Kasumi-1 (cell line): ENCODE results near the gene LHX1.
A peak's percentile ranks its signal among the peaks of the same experiment; 100 is the strongest.

Source experiments
- DNase-seq, 2 experiments: peaks; one replicate each; lab custom pipeline; 2025; lab: John Stamatoyannopoulos, UW

The LHX1 gene

DNA sequence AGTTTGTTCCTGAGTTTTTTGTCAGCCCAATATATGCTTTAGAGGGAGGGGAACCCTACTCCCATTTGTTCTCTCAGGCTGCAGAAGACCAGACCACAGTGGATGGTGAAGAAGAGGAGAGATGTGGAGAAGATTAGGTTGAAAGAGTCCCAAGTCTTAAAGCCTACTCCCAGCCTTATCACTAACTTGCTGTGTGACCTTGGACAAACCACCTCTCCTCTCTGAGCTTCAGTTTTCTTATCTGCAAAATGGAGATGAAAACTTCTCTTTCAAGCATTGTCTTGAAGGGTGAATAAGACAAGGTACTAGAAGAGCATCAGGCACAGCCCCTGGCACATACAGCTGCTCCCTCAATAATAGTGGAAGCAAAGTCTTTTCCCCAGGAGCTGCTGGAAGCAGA, 15.1 kb upstream of the LHX1 start:
- no peak for DNase-seq

DNA sequence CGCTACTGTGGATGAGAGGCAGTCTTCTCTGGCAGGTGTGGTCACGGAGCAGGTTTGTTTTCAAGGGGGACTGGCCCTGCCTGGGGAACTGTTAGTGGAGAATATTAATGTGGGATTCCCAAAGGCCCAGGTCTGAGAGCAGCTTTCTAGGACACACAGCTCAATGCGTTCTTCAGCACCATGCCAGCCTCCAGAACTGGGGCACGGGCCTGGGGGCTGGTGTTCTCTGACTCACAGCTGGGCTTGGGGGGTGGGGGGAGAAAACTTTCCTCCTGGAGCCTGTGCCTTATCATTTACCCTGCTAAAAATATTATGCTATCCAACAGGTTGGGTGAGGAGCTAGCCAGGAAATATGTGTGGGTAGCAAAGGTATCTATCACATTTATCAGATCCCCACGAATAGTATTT, 13.5 kb upstream of the LHX1 start:
- DNase-seq: no peak

GRCh38 chr17:36926226-36926625, 11.0 kb upstream of the LHX1 start:
- no peak for DNase-seq

DNA sequence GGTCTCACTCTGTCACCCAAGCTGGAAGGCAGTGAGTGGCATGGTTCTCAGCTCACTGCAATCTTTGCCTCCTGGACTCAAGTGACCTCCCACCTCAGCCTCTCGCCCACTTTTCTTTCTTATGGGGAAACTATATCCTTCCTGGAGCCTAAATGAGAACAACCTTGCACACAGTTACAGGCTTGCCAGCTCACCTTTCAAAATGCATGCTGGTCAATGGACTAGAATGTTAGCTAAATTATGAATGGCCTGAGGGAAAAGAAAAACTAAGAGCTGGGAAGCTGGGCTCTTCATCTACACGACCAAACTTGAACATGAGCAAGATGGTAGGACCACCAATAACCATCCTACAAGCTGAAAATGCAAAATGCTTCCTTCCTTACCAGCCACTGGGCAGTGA, 10.6 kb upstream of the LHX1 start:
- no peak for DNase-seq

- no peak for DNase-seq
Measured at GRCh38 chr17:36928471-36929345, 8.6 kb upstream of the LHX1 start.

DNA sequence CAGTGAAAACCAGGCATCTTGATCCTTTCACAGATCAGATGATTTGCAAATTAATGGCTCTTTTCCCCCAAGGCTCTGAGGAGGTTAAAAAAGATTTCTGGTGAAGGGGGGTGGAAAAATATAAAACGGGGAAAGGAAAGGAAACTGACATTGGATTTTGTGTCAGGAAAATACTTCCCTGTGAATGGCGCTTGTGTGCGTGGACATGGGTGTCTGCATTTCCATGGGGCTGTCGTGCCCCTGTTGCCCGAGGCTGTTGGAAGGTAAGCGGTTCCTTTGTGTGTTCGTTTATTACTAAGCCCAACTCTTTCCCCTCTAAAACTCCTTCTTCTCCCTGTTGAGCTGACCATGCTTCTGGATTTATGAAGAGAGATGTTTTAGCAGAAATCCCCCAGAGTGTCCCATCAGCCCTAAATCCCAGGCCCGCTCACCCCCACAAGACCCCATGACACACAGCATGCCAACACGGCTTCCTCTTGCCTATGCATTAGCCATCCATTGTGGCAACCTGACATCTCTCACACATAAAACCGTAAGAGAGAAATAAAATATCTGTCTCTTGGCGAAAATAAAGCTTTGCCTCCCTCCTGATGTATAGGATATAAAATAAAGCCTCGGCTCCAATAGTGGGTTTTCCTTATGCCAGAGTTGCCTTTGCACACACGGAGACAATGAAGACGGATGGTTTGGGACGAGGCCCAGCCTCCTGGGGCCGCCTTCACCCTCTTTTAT, 7.3 kb upstream of the LHX1 start:
- no peak for DNase-seq

DNA sequence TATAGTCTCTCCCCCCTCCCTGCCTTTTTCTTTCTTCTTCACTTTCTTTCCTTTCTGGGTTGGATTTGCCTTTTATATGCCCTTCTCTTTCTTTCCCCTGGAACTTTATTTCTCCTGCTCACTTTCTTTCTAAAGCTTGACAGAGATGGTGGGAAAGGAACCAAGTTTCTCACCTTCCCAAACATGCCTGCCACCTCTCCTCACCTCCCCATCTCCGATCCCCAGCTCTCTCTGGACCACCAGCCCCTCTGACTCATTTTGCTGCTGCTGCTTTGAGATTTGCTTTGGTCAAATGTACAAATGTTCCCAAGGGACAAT, 6.7 kb upstream of the LHX1 start:
- DNase-seq: no peak

DNA sequence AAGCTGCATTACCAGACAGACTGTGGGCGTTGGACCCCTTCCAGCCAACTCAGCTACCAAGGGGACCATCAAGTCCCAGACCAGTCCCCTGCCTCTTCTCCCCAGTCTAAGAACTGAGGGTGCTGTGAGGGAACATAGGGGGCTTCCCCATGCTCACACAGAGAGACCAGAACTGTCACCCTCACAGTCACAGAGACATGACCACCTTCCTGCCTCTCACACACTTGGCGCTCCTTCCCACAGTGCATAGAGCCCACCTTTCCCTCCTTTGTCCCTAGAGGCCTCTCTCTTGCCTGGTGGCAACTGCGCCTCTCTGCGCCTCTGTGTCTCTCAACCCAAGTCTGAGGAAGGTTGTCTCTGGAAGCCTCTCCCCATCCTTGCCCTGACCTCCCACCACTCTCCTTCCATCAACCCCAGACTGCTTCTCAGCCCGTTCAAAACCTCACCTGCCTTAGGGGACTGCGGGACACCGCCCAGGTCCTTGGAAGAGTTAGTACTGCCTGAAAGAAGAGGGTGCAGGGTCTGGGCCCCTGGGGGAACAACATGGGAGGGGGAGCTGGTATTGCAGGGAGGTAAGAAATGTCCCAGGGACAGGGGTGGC, 6.1 kb upstream of the LHX1 start:
- DNase-seq: no peak

- DNase-seq: no peak
Measured at GRCh38 chr17:36931697-36932382, 5.4 kb upstream of the LHX1 start.

DNA sequence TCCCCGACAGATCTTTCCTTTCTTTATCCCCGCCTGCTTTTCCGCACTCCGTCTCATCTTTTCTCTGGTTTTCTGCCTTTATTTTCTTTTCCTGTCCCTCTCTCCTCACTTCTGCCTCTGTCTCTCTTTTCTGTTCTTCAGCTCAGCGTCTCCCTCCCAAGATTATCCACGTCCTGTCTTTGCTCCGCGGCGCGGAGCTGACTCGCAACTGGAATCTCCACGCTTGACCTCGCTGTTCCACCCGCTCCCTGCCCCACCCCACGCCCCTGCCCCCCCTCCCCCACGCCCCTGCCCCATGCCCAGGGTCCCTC, 4.9 kb upstream of the LHX1 start:
- no peak for DNase-seq

DNA sequence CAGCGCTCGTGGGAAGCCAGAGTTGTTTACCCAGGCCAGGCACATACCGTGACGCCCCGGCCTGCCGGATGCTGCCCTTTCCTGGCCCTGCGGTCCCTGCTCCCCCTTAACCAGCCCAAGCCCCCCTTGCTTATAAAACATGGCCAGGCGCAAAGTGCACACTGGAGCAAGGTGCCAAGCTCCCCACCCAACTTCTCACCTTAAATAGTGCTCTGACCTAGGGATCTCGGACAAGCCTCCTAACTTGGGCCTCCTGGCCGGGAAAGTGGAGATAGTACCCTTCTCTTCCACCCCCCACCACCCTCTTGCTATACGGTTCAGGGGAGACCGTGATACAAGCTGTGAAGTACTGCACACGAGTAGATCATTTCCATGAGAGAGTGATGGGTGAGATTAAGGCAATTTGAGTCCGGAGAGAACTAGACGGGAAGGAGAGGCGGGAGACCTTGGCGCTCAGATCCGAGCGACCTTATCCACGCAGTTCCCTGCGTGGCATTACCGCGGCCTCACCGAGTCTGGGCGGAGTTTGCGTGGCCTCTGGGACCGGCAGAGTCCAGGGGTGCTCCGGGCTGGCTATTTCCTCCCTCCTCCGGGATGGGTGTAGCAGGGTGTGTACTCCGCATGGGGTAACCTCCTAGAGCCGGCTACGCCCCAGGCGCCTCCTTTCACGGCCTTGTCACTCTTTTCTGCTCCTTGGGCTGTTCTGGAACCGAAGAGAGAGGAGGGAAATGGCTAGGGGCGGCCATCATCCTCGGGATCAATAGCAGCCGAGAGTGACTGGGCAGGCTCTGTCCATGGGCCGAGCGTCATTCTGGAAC, 4.4 kb upstream of the LHX1 start:
- no peak for DNase-seq

GRCh38 chr17:36933512-36934143, 3.6 kb upstream of the LHX1 start:
- no peak for DNase-seq

GRCh38 chr17:36934144-36934691, 3.1 kb upstream of the LHX1 start:
- no peak for DNase-seq

DNA sequence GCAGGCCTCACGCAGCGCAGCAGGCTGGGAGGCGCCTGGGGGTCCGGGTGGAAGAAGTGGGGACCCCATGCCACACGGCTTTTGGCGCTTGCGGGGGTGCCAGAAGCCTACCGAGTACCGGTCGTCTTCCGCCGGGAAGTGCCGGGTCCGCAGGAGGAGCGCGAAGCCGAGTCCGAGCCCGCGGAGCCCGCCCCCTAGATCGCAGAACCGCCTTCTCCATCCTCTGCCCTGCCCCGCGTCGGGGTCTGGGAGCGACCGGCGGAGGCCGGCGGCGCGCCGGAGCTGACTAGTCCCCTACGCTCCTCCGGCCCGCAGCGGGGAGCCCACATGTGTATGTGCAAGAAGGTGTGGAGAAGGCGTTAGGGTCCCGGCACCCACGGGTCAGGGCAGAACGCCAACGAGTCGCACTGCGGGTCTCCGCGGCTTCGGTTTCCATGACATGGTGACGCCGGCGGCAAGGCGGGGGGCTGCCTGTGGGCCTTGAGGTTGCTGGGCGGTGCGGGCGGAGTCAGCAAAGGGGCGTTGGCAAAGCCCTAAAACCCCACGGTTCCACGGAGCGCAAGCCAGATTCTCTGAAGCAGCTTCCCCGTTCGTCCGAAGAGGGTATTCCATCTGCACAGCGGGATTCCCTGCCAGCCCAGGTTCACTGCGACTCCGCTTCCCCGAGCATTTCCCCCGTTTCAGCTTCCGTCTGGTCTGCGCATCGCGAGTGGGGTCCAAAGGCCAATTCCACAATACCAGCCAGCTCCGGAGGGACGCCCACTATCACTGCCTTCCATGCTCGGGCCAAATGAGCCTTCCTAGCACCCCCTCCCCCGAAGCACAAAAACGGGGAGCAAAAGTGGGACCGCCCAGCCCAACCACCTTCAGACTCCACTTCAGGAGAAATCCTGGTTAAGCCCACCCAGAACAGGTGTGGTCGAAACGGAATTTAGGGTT, 2.3 kb upstream of the LHX1 start:
- no peak for DNase-seq

- no peak for DNase-seq
Measured at GRCh38 chr17:36935671-36936454, 1.4 kb upstream of the LHX1 start.

GRCh38 chr17:36936455-36937000, 747 bp upstream of the LHX1 start:
- no peak for DNase-seq

GRCh38 chr17:36937959-36938565, 787 bp downstream of the LHX1 start:
- DNase-seq: peak; percentile 15 to 30

- DNase-seq: no peak
Measured at GRCh38 chr17:36938566-36939051, 1.3 kb downstream of the LHX1 start.
